SK-N-SH (cell line): ENCODE results near the gene SHB. TPM values are rescaled to one million over a fixed set of nuclear protein-coding genes. Genes with fewer than 3 reads are reported as not detected.

Experiments
- CTCF ChIA-PET: fragments of 300-600, 350-600 bp; formaldehyde crosslinking; extraction: SDS; loops from one replicate; lab custom pipeline; 2021; lab: Yijun Ruan, JAX
- POLR2A ChIA-PET: fragments of 350-600 bp; sonication (Branson Sonifier 250); formaldehyde crosslinking; extraction: SDS; loops from one replicate; lab custom pipeline; 2020; ENCODE audit warnings: antibody characterized with exemption, inconsistent platforms; lab: Yijun Ruan, JAX
- DNase-seq: peaks from one replicate; pipeline ENCODE4 v3.0.0; 2012
- H2AFZ ChIP-seq: fragments of 200-600 bp; sonication (generic); 2 replicates; pipeline ENCODE4 v1.8.1; 2016; ENCODE audit warnings: antibody characterized with exemption, mild to moderate bottlenecking, low read depth
- H3F3A ChIP-seq: fragments of 200-600 bp; sonication (generic); replicated peaks from 2 replicates; pipeline ENCODE3; 2016; ENCODE audit warnings: antibody characterized with exemption, mild to moderate bottlenecking; ENCODE audit not compliant: insufficient read depth
- H3K27ac ChIP-seq, 2 experiments: fragments of 200-500 bp in 1 of 2; fragments of 200-600 bp in 1 of 2; sonication (Bioruptor generic) in 1 of 2; sonication (generic), shearing (Covaris generic) in 1 of 2; 2 replicates each; pipeline versions ENCODE4 v1.5.1 to v1.6.1; 2014 to 2016; ENCODE audit warnings: low read depth in 2 of 2, inconsistent platforms in 1 of 2, low read length in 1 of 2, mild to moderate bottlenecking in 1 of 2, mixed read lengths in 1 of 2
- H3K27me3 ChIP-seq: fragments of 200-600 bp; sonication (generic), shearing (Covaris generic); 2 replicates; pipeline ENCODE4 v1.6.1; 2016; ENCODE audit warnings: mixed run types; ENCODE audit not compliant: insufficient read depth
- H3K36me3 ChIP-seq, 2 experiments: fragments of 200-500 bp in 1 of 2; fragments of 200-600 bp in 1 of 2; sonication (Bioruptor generic) in 1 of 2; sonication (generic) in 1 of 2; replicated peaks in 1 of 2; 2 replicates each; pipeline versions ENCODE3 to v1.5.1; 2014 to 2016; ENCODE audit warnings: low read length in 1 of 2, mild to moderate bottlenecking in 1 of 2; ENCODE audit not compliant: insufficient read depth in 2 of 2, control insufficient read depth in 1 of 2
- H3K4me1 ChIP-seq, 2 experiments: fragments of 200-500 bp in 1 of 2; fragments of 200-600 bp in 1 of 2; sonication (Bioruptor generic) in 1 of 2; sonication (generic), shearing (Covaris generic) in 1 of 2; 2 replicates each; pipeline versions ENCODE4 v1.5.1 to v1.6.1; 2014 to 2016; ENCODE audit warnings: low read depth in 1 of 2, low read length in 1 of 2, mixed run types in 1 of 2; ENCODE audit not compliant: insufficient read depth in 2 of 2, control insufficient read depth in 1 of 2
- H3K4me2 ChIP-seq: fragments of 200-600 bp; sonication (generic), shearing (Covaris generic); 2 replicates; pipeline ENCODE4 v1.6.1; 2017; ENCODE audit warnings: mixed run types
- H3K4me3 ChIP-seq, 2 experiments: fragments of 200-500 bp in 1 of 2; fragments of 200-600 bp in 1 of 2; sonication (Bioruptor generic) in 1 of 2; sonication (generic), shearing (Covaris generic) in 1 of 2; 2 replicates each; pipeline versions ENCODE4 v1.5.1 to v1.8.1; 2014 to 2016; ENCODE audit warnings: low read depth in 2 of 2, inconsistent platforms in 1 of 2, low read length in 1 of 2, mild to moderate bottlenecking in 1 of 2, mixed read lengths in 1 of 2, moderate library complexity in 1 of 2
- H3K79me2 ChIP-seq: fragments of 200-600 bp; sonication (generic); 2 replicates; pipeline ENCODE4 v1.8.1; 2017; ENCODE audit warnings: mild to moderate bottlenecking; ENCODE audit not compliant: insufficient read depth
- H3K9ac ChIP-seq: fragments of 200-600 bp; sonication (generic); 2 replicates; pipeline ENCODE4 v1.6.1; 2017; ENCODE audit warnings: mixed run types
- H3K9me2 ChIP-seq: fragments of 200-600 bp; sonication (generic); 2 replicates; pipeline ENCODE4 v1.6.1; 2017; ENCODE audit warnings: mixed run types
- H3K9me3 ChIP-seq: fragments of 200-600 bp; sonication (generic); 2 replicates; pipeline ENCODE4 v1.6.1; 2017; ENCODE audit warnings: mixed run types, mild to moderate bottlenecking, moderate library complexity
- H4K20me1 ChIP-seq: fragments of 200-600 bp; sonication (generic); 2 replicates; pipeline ENCODE4 v1.6.1; 2017; ENCODE audit warnings: mild to moderate bottlenecking, mixed run types; ENCODE audit not compliant: insufficient read depth
- CHD2 ChIP-seq: fragments of 150-350 bp; IDR thresholded peaks from 2 replicates; pipeline ENCODE4 v1.6.1; 2018; ENCODE audit warnings: low read length; ENCODE audit not compliant: partially characterized antibody
- ELF1 ChIP-seq: IDR thresholded peaks from 2 replicates; pipeline ENCODE4 v1.4.0; 2012
- EP300 ChIP-seq, 2 experiments: IDR thresholded peaks; 2 replicates each; pipeline versions ENCODE4 v1.4.0 to v1.6.1; 2012; ENCODE audit warnings: borderline replicate concordance in 1 of 2, low read depth in 1 of 2, low read length in 1 of 2
- FOSL2 ChIP-seq: IDR thresholded peaks from 2 replicates; pipeline ENCODE4 v1.4.0; 2012; ENCODE audit warnings: low read depth, mild to moderate bottlenecking, moderate library complexity, borderline replicate concordance
- FOXJ3 ChIP-seq: sonication (generic); formaldehyde crosslinking; IDR thresholded peaks from 2 replicates; pipeline ENCODE4 v1.5.1; 2020; ENCODE audit warnings: mild to moderate bottlenecking, missing genetic modification reagents
- FOXM1 ChIP-seq: IDR thresholded peaks from 2 replicates; pipeline ENCODE4 v1.4.0; 2012; ENCODE audit warnings: low read depth, mild to moderate bottlenecking
- GABPA ChIP-seq: IDR thresholded peaks from 2 replicates; pipeline ENCODE4 v1.4.0; 2012; ENCODE audit warnings: low read depth, mild to moderate bottlenecking
- GATA2 ChIP-seq: sonication (generic); formaldehyde crosslinking; IDR thresholded peaks from 2 replicates; pipeline ENCODE4 v1.5.0; 2020; ENCODE audit warnings: mild to moderate bottlenecking, missing genetic modification reagents
- JUND ChIP-seq: IDR thresholded peaks from 2 replicates; pipeline ENCODE4 v1.4.0; 2012
- MEF2A ChIP-seq: IDR thresholded peaks from 2 replicates; pipeline ENCODE4 v1.4.0; 2012; ENCODE audit warnings: low read depth, borderline replicate concordance
- MXI1 ChIP-seq: IDR thresholded peaks from 2 replicates; pipeline ENCODE4 v1.6.1; 2012; ENCODE audit warnings: mild to moderate bottlenecking, low read depth, low read length, improper control_type of control experiment
- NFIC ChIP-seq: IDR thresholded peaks from 2 replicates; pipeline ENCODE4 v1.4.0; 2012; ENCODE audit warnings: borderline replicate concordance
- NRF1 ChIP-seq: IDR thresholded peaks from 2 replicates; pipeline ENCODE4 v1.6.1; 2012; ENCODE audit warnings: low read depth, mild to moderate bottlenecking, low read length
- POLR2AphosphoS5 ChIP-seq: IDR thresholded peaks from 2 replicates; pipeline ENCODE4 v1.6.1; 2012; ENCODE audit warnings: low read depth, low read length
- RAD21 ChIP-seq: IDR thresholded peaks from 2 replicates; pipeline ENCODE4 v1.6.1; 2012; ENCODE audit warnings: mild to moderate bottlenecking, low read length
- RCOR1 ChIP-seq: fragments of 150-350 bp; IDR thresholded peaks from 2 replicates; pipeline ENCODE4 v1.6.1; 2017; ENCODE audit warnings: antibody characterized with exemption, low read length
- RFX5 ChIP-seq: IDR thresholded peaks from 2 replicates; pipeline ENCODE4 v1.6.1; 2012; ENCODE audit warnings: mild to moderate bottlenecking, improper control_type of control experiment, low read length
- RXRA ChIP-seq: IDR thresholded peaks from 2 replicates; pipeline ENCODE4 v1.4.0; 2012; ENCODE audit warnings: low read depth, mild to moderate bottlenecking, borderline replicate concordance
- SMC3 ChIP-seq: IDR thresholded peaks from 2 replicates; pipeline ENCODE4 v1.6.1; 2012; ENCODE audit warnings: low read depth, low read length, improper control_type of control experiment
- TAF1 ChIP-seq: IDR thresholded peaks from 2 replicates; pipeline ENCODE4 v1.6.1; 2012; ENCODE audit warnings: low read depth, mild to moderate bottlenecking, low read length, moderate library complexity, borderline replicate concordance
- TCF12 ChIP-seq: IDR thresholded peaks from 2 replicates; pipeline ENCODE4 v1.4.0; 2012
- TEAD4 ChIP-seq: IDR thresholded peaks from 2 replicates; pipeline ENCODE4 v1.4.0; 2012; ENCODE audit warnings: mild to moderate bottlenecking, borderline replicate concordance; ENCODE audit not compliant: insufficient read depth
- YY1 ChIP-seq: IDR thresholded peaks from 2 replicates; pipeline ENCODE4 v1.4.0; 2012; ENCODE audit warnings: low read depth, mild to moderate bottlenecking
- WGBS: methylation state at CpG from one replicate; pipeline ENCODE4 v1.1.6; 2017; ENCODE audit warnings: low lambda C conversion rate; 5-methylcytosine and 5-hydroxymethylcytosine counted together
- polyA plus RNA-seq, 3 experiments: library from polyadenylated mRNA; depleted of rRNA; stranded (reverse); fragments of >200 nt; gene quantifications; 2 replicates each; pipeline ENCODE4 v1.2.3, GENCODE V29; 2012
- TF ChIP-seq, protein P1 (sequence below): IDR thresholded peaks from 2 replicates; pipeline ENCODE4 v1.6.1; 2012; ENCODE audit warnings: mild to moderate bottlenecking, low read depth, low read length, moderate library complexity
- TF ChIP-seq, protein P2 (sequence below): fragments of 150-350 bp; IDR thresholded peaks from 2 replicates; pipeline ENCODE4 v1.6.1; 2017; ENCODE audit warnings: antibody characterized with exemption, low read length, low read depth, borderline replicate concordance
- TF ChIP-seq, protein P3 (sequence below): IDR thresholded peaks from 2 replicates; pipeline ENCODE4 v1.4.0; 2012; ENCODE audit warnings: low read depth
- TF ChIP-seq, protein P4 (sequence below): IDR thresholded peaks from 2 replicates; pipeline ENCODE4; 2012
- TF ChIP-seq, protein P5 (sequence below): fragments of 150-350 bp; IDR thresholded peaks from 2 replicates; pipeline ENCODE4 v1.6.1; 2016; ENCODE audit warnings: mild to moderate bottlenecking, low read depth, low read length

Gene SHB
- polyA plus RNA-seq, 1 of the 3 experiments (the other 2 are of a cell fraction), result 26.0 TPM

DNA sequence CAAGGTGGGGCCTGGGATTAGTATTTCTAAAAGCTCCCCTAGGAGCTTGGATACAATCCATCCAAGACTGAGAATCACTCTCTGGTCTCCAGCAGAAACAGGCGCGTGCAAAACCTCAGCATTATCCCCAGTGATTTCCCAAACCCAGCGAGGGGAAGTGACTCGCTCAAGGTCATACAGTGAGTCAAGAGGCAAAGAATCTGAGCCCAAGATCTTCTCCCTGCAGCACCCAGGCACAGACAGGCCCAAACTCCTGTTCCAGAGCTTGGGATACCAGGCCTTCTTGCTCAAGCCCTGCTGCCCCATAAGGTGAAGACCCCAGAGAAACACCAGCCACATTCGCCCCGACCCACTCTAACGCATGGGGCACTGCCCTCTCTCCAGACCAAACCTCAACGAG is 33.2 kb downstream of the SHB start:
- Histone ChIP-seq H3K4me3 (no peak overlapping the region), H2AFZ (no peak overlapping the region), H3K4me1 (peaks cover 49 to 66% of the 10 kb centered on the region in 2 experiments), H3K79me2 (peaks cover 99% of the 10 kb centered on the region), H3K27me3 (no peaks in the 10 kb centered on the region), H3K36me3 (no peaks in the 10 kb centered on the region), H3K4me2 (peak overlapping the region; percentile 44), H3K27ac (peak overlapping the region in 1 of 2 experiments; percentile 97; a peak in 2 of 4 replicates), H3K9me3 (no peaks in the 10 kb centered on the region), H3K9ac (peak overlapping the region; percentile 66), H3F3A (peaks cover 39% of the 10 kb centered on the region), H4K20me1 (no peaks in the 10 kb centered on the region), H3K9me2 (no peaks in the 10 kb centered on the region)
- TF ChIP-seq MEF2A (no peak), TAF1 (0 out of 2 replicates have a peak, but pooled peaks have one; percentile 14), RCOR1 (no peak), POLR2AphosphoS5 (peak; percentile 44; the same call in 1 of the 2 replicates), FOXM1 (no peak), FOXJ3 (no peak), RAD21 (no peak), TEAD4 (no peak), GATA2 (CRISPR knock-in tag) (no peak), RXRA (no peak), NRF1 (no peak), CHD2 (no peak), NFIC (peak; percentile 68), YY1 (no peak), EP300 (IDR thresholded peaks at IDR 0.05; ENCODE audit: borderline replicate concordance in 1 of 2, low read depth in 1 of 2, low read length in 1 of 2) (peak in 1 of 2 experiments; percentile 82; a peak in 1 of 4 replicates), MXI1 (no peak), ELF1 (no peak), RFX5 (no peak), SMC3 (no peak), JUND (peak; percentile 80), TCF12 (peak; percentile 74), FOSL2 (peak; percentile 93), GABPA (no peak)
- TF ChIP-seq, protein P1, sequence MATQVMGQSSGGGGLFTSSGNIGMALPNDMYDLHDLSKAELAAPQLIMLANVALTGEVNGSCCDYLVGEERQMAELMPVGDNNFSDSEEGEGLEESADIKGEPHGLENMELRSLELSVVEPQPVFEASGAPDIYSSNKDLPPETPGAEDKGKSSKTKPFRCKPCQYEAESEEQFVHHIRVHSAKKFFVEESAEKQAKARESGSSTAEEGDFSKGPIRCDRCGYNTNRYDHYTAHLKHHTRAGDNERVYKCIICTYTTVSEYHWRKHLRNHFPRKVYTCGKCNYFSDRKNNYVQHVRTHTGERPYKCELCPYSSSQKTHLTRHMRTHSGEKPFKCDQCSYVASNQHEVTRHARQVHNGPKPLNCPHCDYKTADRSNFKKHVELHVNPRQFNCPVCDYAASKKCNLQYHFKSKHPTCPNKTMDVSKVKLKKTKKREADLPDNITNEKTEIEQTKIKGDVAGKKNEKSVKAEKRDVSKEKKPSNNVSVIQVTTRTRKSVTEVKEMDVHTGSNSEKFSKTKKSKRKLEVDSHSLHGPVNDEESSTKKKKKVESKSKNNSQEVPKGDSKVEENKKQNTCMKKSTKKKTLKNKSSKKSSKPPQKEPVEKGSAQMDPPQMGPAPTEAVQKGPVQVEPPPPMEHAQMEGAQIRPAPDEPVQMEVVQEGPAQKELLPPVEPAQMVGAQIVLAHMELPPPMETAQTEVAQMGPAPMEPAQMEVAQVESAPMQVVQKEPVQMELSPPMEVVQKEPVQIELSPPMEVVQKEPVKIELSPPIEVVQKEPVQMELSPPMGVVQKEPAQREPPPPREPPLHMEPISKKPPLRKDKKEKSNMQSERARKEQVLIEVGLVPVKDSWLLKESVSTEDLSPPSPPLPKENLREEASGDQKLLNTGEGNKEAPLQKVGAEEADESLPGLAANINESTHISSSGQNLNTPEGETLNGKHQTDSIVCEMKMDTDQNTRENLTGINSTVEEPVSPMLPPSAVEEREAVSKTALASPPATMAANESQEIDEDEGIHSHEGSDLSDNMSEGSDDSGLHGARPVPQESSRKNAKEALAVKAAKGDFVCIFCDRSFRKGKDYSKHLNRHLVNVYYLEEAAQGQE, result no peak
- TF ChIP-seq, protein P2, sequence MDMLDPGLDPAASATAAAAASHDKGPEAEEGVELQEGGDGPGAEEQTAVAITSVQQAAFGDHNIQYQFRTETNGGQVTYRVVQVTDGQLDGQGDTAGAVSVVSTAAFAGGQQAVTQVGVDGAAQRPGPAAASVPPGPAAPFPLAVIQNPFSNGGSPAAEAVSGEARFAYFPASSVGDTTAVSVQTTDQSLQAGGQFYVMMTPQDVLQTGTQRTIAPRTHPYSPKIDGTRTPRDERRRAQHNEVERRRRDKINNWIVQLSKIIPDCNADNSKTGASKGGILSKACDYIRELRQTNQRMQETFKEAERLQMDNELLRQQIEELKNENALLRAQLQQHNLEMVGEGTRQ, result no peak
- TF ChIP-seq, protein P3, sequence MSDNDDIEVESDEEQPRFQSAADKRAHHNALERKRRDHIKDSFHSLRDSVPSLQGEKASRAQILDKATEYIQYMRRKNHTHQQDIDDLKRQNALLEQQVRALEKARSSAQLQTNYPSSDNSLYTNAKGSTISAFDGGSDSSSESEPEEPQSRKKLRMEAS, result peak; percentile 53; the same call in 1 of the 2 replicates
- TF ChIP-seq, protein P4, sequence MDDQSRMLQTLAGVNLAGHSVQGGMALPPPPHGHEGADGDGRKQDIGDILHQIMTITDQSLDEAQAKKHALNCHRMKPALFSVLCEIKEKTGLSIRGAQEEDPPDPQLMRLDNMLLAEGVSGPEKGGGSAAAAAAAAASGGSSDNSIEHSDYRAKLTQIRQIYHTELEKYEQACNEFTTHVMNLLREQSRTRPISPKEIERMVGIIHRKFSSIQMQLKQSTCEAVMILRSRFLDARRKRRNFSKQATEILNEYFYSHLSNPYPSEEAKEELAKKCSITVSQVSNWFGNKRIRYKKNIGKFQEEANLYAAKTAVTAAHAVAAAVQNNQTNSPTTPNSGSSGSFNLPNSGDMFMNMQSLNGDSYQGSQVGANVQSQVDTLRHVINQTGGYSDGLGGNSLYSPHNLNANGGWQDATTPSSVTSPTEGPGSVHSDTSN, result peak; percentile 48
- TF ChIP-seq, protein P5, sequence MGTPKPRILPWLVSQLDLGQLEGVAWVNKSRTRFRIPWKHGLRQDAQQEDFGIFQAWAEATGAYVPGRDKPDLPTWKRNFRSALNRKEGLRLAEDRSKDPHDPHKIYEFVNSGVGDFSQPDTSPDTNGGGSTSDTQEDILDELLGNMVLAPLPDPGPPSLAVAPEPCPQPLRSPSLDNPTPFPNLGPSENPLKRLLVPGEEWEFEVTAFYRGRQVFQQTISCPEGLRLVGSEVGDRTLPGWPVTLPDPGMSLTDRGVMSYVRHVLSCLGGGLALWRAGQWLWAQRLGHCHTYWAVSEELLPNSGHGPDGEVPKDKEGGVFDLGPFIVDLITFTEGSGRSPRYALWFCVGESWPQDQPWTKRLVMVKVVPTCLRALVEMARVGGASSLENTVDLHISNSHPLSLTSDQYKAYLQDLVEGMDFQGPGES, result no peak
- POLR2A ChIA-PET, result no interaction called here
- no peak for DNase-seq
- 51% methylated on average over 8 of the region's 8 CpGs for WGBS
- CTCF ChIA-PET, result interaction anchor here (1.2 to 3.8 kb wide), 4 partner anchors 10 to 122 kb away, joined by 3 to 18 read pairs (median 5); no protein-coding TSS in a partner anchor
